Measurements from ENCODE around the gene COQ8B. TPM values are rescaled to one million over a fixed set of nuclear protein-coding genes. Genes with fewer than 3 reads are reported as not detected.

Gene COQ8B
- total and polyA plus RNA-seq, 2 donors (not counting 1 experiment from before 2014, with no cell fraction given), result 58.9 to 62.6 TPM

DNA sequence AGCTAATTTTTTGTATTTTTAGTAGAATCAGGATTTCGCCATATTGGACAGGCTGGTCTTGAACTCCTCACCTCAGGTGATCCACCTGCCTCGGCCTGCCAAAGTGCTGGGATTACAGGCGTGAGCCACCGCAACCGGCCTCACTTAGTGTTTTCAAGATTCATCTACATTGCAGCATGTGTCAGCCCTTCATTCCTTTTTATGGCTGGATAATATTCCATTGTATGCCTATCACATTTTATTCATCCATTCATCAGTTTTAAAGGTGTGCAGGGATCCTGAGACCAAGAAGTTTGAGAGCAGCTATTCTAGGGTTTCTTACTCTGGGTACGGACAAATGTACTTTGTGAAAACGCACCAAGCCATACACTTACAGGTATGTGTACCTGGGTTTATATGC is 9.1 kb downstream of the COQ8B start:
- Histone ChIP-seq H4K20me1 (ENCODE audit: control insufficient read depth, insufficient read depth, low read length, poor library complexity, severe bottlenecking) (peaks cover 11% of the 10 kb centered on the region), H2AFZ (ENCODE audit: insufficient read depth, low read depth, low read length, poor library complexity, severe bottlenecking) (no peak overlapping the region), H3K4me3 (ENCODE audit: control extremely low read depth in 1 of 5, extremely low read depth in 1 of 5, insufficient read depth in 1 of 5, low read depth in 2 of 5, low read length in 4 of 5) (no peak overlapping the region), H3K9me3 (ENCODE audit: control extremely low read depth in 1 of 3, control insufficient read depth in 2 of 3, insufficient read depth in 1 of 3, low read length in 2 of 3) (no peaks in the 10 kb centered on the region), H3K27me3 (replicated peaks in 1 of 4; ENCODE audit: control extremely low read depth in 1 of 4, control insufficient read depth in 3 of 4, insufficient read depth in 4 of 4, low read length in 3 of 4) (no peaks in the 10 kb centered on the region), H3K4me1 (ENCODE audit: control insufficient read depth in 2 of 2, insufficient read depth in 2 of 2, low read length in 2 of 2) (no peaks in the 10 kb centered on the region), H3K9ac (ENCODE audit: low read length) (no peak overlapping the region), H3K36me3 (replicated peaks in 1 of 2; ENCODE audit: control extremely low read depth in 1 of 2, control insufficient read depth in 1 of 2, extremely low read depth in 1 of 2, insufficient read depth in 2 of 2, low read length in 1 of 2) (peaks cover 8 to 68% of the 10 kb centered on the region in 2 experiments), H3K27ac (ENCODE audit: low read length in 2 of 2) (no peak overlapping the region), H3K4me2 (replicated peaks; ENCODE audit: low read depth, low read length, poor library complexity, severe bottlenecking) (no peak overlapping the region), H3K79me2 (ENCODE audit: control insufficient read depth, insufficient read depth, low read length) (peaks cover 11% of the 10 kb centered on the region)
- Mint-ChIP-seq H3K27ac (no peak overlapping the region), H3K4me3 (no peak overlapping the region), H3K9me3 (ENCODE audit: insufficient read depth) (no peaks in the 10 kb centered on the region), H3K4me1 (peaks cover 2% of the 10 kb centered on the region), H3K27me3 (no peaks in the 10 kb centered on the region)
- CTCF ChIA-PET, result no interaction called here
- POLR2A ChIA-PET, result no interaction called here
- DNase-seq (no peak), ATAC-seq (ENCODE audit: low read depth) (no peak)
- TF ChIP-seq EZH2 (IDR thresholded peaks at IDR 0.05; ENCODE audit: borderline replicate concordance, insufficient read depth, low read depth, low read length, poor library complexity, severe bottlenecking), result no peak
- TF ChIP-seq, protein P1, sequence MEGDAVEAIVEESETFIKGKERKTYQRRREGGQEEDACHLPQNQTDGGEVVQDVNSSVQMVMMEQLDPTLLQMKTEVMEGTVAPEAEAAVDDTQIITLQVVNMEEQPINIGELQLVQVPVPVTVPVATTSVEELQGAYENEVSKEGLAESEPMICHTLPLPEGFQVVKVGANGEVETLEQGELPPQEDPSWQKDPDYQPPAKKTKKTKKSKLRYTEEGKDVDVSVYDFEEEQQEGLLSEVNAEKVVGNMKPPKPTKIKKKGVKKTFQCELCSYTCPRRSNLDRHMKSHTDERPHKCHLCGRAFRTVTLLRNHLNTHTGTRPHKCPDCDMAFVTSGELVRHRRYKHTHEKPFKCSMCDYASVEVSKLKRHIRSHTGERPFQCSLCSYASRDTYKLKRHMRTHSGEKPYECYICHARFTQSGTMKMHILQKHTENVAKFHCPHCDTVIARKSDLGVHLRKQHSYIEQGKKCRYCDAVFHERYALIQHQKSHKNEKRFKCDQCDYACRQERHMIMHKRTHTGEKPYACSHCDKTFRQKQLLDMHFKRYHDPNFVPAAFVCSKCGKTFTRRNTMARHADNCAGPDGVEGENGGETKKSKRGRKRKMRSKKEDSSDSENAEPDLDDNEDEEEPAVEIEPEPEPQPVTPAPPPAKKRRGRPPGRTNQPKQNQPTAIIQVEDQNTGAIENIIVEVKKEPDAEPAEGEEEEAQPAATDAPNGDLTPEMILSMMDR (IDR thresholded peaks at IDR 0.05), result no peak
- intact Hi-C loops (cut with micrococcal nuclease), result no loop called here
- WGBS (ENCODE audit: insufficient coverage), result 100% methylated on average over 3 of the region's 7 CpGs

DNA sequence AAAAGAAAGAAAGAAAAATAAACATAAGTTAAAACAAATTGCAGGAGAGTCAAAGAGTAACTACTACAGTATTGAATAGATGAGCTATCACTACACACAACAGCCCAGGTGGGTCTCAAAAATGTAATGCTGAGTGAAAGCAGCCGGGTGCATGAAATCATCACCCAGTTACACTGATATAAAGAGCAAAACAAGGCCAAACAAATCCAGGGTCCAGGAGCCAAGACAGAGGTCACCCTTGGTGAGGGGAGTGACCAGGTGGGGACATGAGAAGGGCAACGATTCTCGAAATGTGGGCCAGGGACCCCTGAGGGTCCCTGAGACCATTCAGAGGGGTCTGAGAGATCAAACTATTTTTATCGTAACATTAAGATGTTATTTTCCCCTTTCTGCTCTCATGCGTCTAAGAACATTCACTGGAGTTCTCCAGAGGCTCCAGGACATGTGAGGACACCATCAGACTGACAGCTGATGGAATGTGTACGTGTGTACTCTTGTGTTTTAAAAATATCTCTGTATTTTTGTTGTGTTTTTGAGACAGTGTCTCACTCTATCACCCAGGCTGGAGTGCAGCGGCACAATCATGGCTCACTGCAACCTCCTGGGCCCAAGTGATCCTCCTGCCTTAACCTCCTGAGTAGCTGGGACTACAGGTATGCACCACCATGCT is 10.6 kb downstream of the COQ8B start:
- Histone ChIP-seq H3K9me3 (ENCODE audit: control extremely low read depth in 1 of 3, control insufficient read depth in 2 of 3, insufficient read depth in 1 of 3, low read length in 2 of 3) (no peaks in the 10 kb centered on the region), H3K36me3 (replicated peaks in 1 of 2; ENCODE audit: control extremely low read depth in 1 of 2, control insufficient read depth in 1 of 2, extremely low read depth in 1 of 2, insufficient read depth in 2 of 2, low read length in 1 of 2) (peaks cover 13 to 75% of the 10 kb centered on the region in 2 experiments), H2AFZ (ENCODE audit: insufficient read depth, low read depth, low read length, poor library complexity, severe bottlenecking) (no peak overlapping the region), H3K4me3 (ENCODE audit: control extremely low read depth in 1 of 5, extremely low read depth in 1 of 5, insufficient read depth in 1 of 5, low read depth in 2 of 5, low read length in 4 of 5) (no peak overlapping the region), H3K27ac (ENCODE audit: low read length in 2 of 2) (no peak overlapping the region), H3K79me2 (ENCODE audit: control insufficient read depth, insufficient read depth, low read length) (peaks cover 11% of the 10 kb centered on the region), H3K9ac (ENCODE audit: low read length) (no peak overlapping the region), H3K4me2 (replicated peaks; ENCODE audit: low read depth, low read length, poor library complexity, severe bottlenecking) (no peak overlapping the region), H4K20me1 (ENCODE audit: control insufficient read depth, insufficient read depth, low read length, poor library complexity, severe bottlenecking) (peaks cover 11% of the 10 kb centered on the region), H3K4me1 (ENCODE audit: control insufficient read depth in 2 of 2, insufficient read depth in 2 of 2, low read length in 2 of 2) (no peaks in the 10 kb centered on the region), H3K27me3 (replicated peaks in 1 of 4; ENCODE audit: control extremely low read depth in 1 of 4, control insufficient read depth in 3 of 4, insufficient read depth in 4 of 4, low read length in 3 of 4) (no peaks in the 10 kb centered on the region)
- DNase-seq (no peak), ATAC-seq (ENCODE audit: low read depth) (no peak)
- Mint-ChIP-seq H3K27ac (no peak overlapping the region), H3K4me3 (no peak overlapping the region), H3K4me1 (peaks cover 2% of the 10 kb centered on the region), H3K9me3 (ENCODE audit: insufficient read depth) (no peaks in the 10 kb centered on the region), H3K27me3 (no peaks in the 10 kb centered on the region)
- ChIA-PET POLR2A (no interaction called here), CTCF (interaction anchor here (1.2 kb wide), 1 partner anchor 19 kb away, joined by 3 read pairs; no protein-coding TSS in a partner anchor)
- 100% methylated on average over 5 of the region's 7 CpGs for WGBS (ENCODE audit: insufficient coverage)
- intact Hi-C loops (cut with micrococcal nuclease), result no loop called here
- no peak for TF ChIP-seq EZH2 (IDR thresholded peaks at IDR 0.05; ENCODE audit: borderline replicate concordance, insufficient read depth, low read depth, low read length, poor library complexity, severe bottlenecking)
- TF ChIP-seq, protein P1 (IDR thresholded peaks at IDR 0.05), result no peak
